ENCODE data around the gene EIF2B5. TPM values are rescaled to one million over a fixed set of nuclear protein-coding genes. Genes with fewer than 3 reads are reported as not detected.
"Not testable (repeated sequence)": the region's sequence is repeated elsewhere in the genome, so short reads cannot be mapped to it uniquely, and the experiment has no call there.

EIF2B5 gene
- total RNA-seq, 1 experiment from 2014 or later: 59.4 TPM

DNA sequence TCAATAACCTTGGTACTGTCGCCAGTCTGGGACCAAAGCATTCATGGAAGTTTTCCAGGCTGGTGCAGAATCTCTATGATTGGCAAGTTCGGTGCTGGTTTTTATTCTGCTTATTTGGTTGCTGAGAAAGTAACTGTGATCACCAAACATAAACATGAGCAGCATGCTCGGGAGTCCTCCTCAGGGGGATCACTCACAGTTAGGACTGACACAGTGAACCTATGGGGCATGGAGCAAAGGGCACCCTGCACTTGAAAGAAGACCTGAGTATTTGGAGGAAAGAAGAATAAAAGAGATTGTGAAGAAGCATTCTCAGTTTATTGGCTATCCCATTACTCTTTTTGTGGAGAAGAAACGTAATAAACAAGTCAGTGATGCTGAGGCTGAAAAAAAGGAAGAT, 19.1 kb upstream of the EIF2B5 start:
- H3K9me2 ChIP-seq (replicated peaks; ENCODE audit: insufficient read depth, low read length): no peaks in the 10 kb centered on the region
- no peak overlapping the region for H2AFZ ChIP-seq (ENCODE audit: low read length)
- H3K4me1 ChIP-seq (ENCODE audit: low read length): no peaks in the 10 kb centered on the region
- no peaks in the 10 kb centered on the region for H3K27me3 ChIP-seq (ENCODE audit: low read length)
- H4K20me1 ChIP-seq (ENCODE audit: insufficient read depth, low read depth, low read length): 0 out of 2 replicates have a peak, but pooled peaks cover 4% of the 10 kb centered on the region
- no peaks in the 10 kb centered on the region for H3K9me3 ChIP-seq (ENCODE audit: low read length)
- H3K27ac ChIP-seq (ENCODE audit: low read length): no peak overlapping the region
- H3K79me2 ChIP-seq (ENCODE audit: low read length): no peaks in the 10 kb centered on the region
- DNase-seq: no peak
- no peak overlapping the region for H3K9ac ChIP-seq (ENCODE audit: low read length)
- no peak overlapping the region for H3K4me2 ChIP-seq (ENCODE audit: low read depth, low read length, poor library complexity, severe bottlenecking)
- no peaks in the 10 kb centered on the region for H3K36me3 ChIP-seq (ENCODE audit: insufficient read depth, low read length)
- H3K4me3 ChIP-seq (ENCODE audit: low read length): no peak overlapping the region

DNA sequence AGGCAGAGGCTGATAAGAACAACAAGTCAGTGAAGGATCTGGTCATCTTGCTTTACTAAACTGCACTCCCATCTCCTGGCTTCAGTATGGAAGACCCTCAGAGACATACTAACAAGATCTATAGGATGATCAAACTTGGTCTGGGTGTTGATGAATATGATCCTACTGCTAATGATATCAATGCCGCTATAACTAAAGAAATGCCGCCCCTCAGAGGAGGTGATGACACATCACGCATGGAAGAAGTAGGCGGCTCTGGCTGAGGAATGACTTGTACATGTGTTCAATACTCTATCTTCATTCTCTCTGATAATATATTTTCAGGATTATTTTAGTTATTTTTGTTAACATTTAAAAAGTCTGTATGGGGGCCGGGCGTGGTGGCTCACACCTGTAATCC, 17.5 kb upstream of the EIF2B5 start:
- Histone ChIP-seq H3K9me2 (replicated peaks; ENCODE audit: insufficient read depth, low read length) (no peaks in the 10 kb centered on the region), H3K27ac (ENCODE audit: low read length) (no peak overlapping the region), H4K20me1 (ENCODE audit: insufficient read depth, low read depth, low read length) (0 out of 2 replicates have a peak, but pooled peaks cover 4% of the 10 kb centered on the region), H3K4me2 (ENCODE audit: low read depth, low read length, poor library complexity, severe bottlenecking) (no peak overlapping the region), H3K4me1 (ENCODE audit: low read length) (no peaks in the 10 kb centered on the region), H3K9ac (ENCODE audit: low read length) (no peak overlapping the region), H3K4me3 (ENCODE audit: low read length) (no peak overlapping the region), H3K79me2 (ENCODE audit: low read length) (no peaks in the 10 kb centered on the region), H3K9me3 (ENCODE audit: low read length) (no peaks in the 10 kb centered on the region), H3K36me3 (ENCODE audit: insufficient read depth, low read length) (no peaks in the 10 kb centered on the region), H3K27me3 (ENCODE audit: low read length) (no peaks in the 10 kb centered on the region), H2AFZ (ENCODE audit: low read length) (no peak overlapping the region)
- DNase-seq: peak; percentile 57

DNA sequence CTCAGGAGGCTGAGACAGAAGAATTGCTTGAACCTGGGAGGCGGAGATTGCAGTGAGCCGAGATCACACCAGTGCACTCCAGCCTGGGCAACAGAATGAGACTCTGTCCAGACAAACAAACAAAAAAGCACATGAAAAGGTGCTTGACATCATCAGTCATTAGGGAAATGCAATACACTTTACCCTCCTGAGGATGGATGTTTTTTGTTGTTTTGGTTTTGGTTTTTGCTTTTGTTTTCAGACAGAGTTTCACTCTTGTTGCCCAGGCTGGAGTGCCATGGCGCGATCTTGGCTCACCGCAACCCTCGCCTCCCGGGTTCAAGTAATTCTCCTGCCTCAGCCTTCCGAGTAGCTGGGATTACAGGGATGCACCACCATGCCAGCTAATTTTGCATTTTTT, 14.1 kb upstream of the EIF2B5 start:
- not testable (repeated sequence) for DNase-seq; H3K9me3 ChIP-seq (ENCODE audit: low read length); H3K4me1 ChIP-seq (ENCODE audit: low read length); H3K27ac ChIP-seq (ENCODE audit: low read length); H2AFZ ChIP-seq (ENCODE audit: low read length); H3K36me3 ChIP-seq (ENCODE audit: insufficient read depth, low read length); H3K79me2 ChIP-seq (ENCODE audit: low read length); H3K9ac ChIP-seq (ENCODE audit: low read length); H4K20me1 ChIP-seq (ENCODE audit: insufficient read depth, low read depth, low read length); H3K9me2 ChIP-seq (replicated peaks; ENCODE audit: insufficient read depth, low read length); H3K4me3 ChIP-seq (ENCODE audit: low read length); H3K27me3 ChIP-seq (ENCODE audit: low read length); H3K4me2 ChIP-seq (ENCODE audit: low read depth, low read length, poor library complexity, severe bottlenecking)

DNA sequence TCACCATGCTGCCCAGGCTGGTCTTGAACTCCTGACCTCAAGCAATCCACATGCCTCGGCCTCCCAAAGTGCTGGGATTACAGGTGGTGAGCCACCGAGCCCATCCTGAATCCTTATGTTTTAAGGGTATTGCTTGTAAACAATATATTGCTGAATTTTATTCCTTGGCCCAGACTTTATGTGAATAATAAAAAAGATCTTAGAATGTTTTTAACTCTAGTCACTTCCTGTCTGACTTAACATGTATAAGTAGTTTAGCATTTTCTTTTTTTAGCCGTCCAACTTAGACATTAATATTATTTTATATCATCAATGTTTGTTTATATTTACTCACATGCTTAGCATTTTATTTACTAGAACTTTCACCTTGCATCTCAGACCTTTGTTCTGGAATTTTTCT, 9.2 kb upstream of the EIF2B5 start:
- Histone ChIP-seq H3K9me2 (replicated peaks; ENCODE audit: insufficient read depth, low read length) (no peaks in the 10 kb centered on the region), H2AFZ (ENCODE audit: low read length) (no peak overlapping the region), H3K4me2 (ENCODE audit: low read depth, low read length, poor library complexity, severe bottlenecking) (no peak overlapping the region), H3K4me3 (ENCODE audit: low read length) (no peak overlapping the region), H3K27me3 (ENCODE audit: low read length) (no peaks in the 10 kb centered on the region), H3K9me3 (ENCODE audit: low read length) (no peaks in the 10 kb centered on the region), H3K9ac (ENCODE audit: low read length) (no peak overlapping the region), H4K20me1 (ENCODE audit: insufficient read depth, low read depth, low read length) (no peaks in the 10 kb centered on the region), H3K79me2 (ENCODE audit: low read length) (no peaks in the 10 kb centered on the region), H3K27ac (ENCODE audit: low read length) (no peak overlapping the region), H3K36me3 (ENCODE audit: insufficient read depth, low read length) (no peaks in the 10 kb centered on the region), H3K4me1 (ENCODE audit: low read length) (no peaks in the 10 kb centered on the region)
- DNase-seq: no peak

DNA sequence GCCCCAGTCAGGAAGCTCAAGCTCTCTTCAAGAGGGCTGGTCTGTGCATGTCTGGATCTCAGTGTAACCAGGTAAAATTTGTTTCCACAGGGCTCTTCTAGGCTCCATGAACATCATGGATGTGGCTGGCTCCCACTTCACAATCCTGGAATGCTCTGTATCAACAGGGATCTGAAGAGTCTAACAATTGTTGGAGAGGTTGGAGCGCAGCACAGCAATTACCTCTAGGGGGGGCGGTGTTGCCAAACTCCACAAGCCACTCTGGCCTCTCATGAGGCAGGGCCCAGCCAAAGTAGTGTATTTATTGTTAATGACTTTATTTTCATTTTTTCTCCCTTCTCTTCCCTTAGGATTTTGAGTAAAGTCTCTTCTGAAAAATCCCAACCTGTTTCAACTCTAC, 6.1 kb upstream of the EIF2B5 start:
- no peak overlapping the region for H3K9ac ChIP-seq (ENCODE audit: low read length)
- peaks cover 7% of the 10 kb centered on the region for H3K4me1 ChIP-seq (ENCODE audit: low read length)
- no peak overlapping the region for H3K4me3 ChIP-seq (ENCODE audit: low read length)
- H3K36me3 ChIP-seq (ENCODE audit: insufficient read depth, low read length): no peaks in the 10 kb centered on the region
- DNase-seq: peak; percentile 70
- H3K27ac ChIP-seq (ENCODE audit: low read length): no peak overlapping the region
- H3K79me2 ChIP-seq (ENCODE audit: low read length): peaks cover 4% of the 10 kb centered on the region; the same call in 1 of the 2 replicates
- H3K4me2 ChIP-seq (ENCODE audit: low read depth, low read length, poor library complexity, severe bottlenecking): no peak overlapping the region
- H3K9me3 ChIP-seq (ENCODE audit: low read length): no peaks in the 10 kb centered on the region
- H3K27me3 ChIP-seq (ENCODE audit: low read length): no peaks in the 10 kb centered on the region
- H2AFZ ChIP-seq (ENCODE audit: low read length): no peak overlapping the region
- no peaks in the 10 kb centered on the region for H4K20me1 ChIP-seq (ENCODE audit: insufficient read depth, low read depth, low read length)
- H3K9me2 ChIP-seq (replicated peaks; ENCODE audit: insufficient read depth, low read length): no peaks in the 10 kb centered on the region

DNA sequence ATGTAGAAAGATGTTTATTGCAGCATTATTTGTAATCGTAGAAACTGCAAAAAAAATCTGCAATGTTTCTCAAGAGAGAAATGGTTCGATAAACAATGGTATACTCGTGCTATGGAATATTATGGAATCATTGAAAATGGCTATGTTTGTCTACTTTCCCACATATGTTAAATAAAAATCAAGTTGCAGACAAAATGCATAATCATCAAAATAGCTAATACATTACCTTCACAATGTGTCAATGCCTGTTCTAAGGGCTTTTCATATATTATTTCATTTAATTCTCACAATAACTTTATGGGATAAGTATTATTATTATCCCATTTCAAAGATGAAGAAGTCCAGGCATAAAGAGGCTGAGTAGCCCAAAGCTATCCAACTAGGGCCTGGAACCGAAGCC, 2.2 kb upstream of the EIF2B5 start:
- Histone ChIP-seq H3K9me2 (replicated peaks; ENCODE audit: insufficient read depth, low read length) (no peaks in the 10 kb centered on the region), H3K79me2 (ENCODE audit: low read length) (peaks cover 43% of the 10 kb centered on the region), H3K27ac (ENCODE audit: low read length) (no peak overlapping the region), H3K9me3 (ENCODE audit: low read length) (no peaks in the 10 kb centered on the region), H3K4me2 (ENCODE audit: low read depth, low read length, poor library complexity, severe bottlenecking) (peak overlapping the region; percentile 99), H3K36me3 (ENCODE audit: insufficient read depth, low read length) (peaks cover 12% of the 10 kb centered on the region; the same call in 1 of the 2 replicates), H3K4me1 (ENCODE audit: low read length) (peaks cover 31% of the 10 kb centered on the region), H3K9ac (ENCODE audit: low read length) (no peak overlapping the region), H2AFZ (ENCODE audit: low read length) (no peak overlapping the region), H4K20me1 (ENCODE audit: insufficient read depth, low read depth, low read length) (peaks cover 4% of the 10 kb centered on the region; the same call in 1 of the 2 replicates), H3K4me3 (ENCODE audit: low read length) (no peak overlapping the region), H3K27me3 (ENCODE audit: low read length) (no peaks in the 10 kb centered on the region)
- no peak for DNase-seq

DNA sequence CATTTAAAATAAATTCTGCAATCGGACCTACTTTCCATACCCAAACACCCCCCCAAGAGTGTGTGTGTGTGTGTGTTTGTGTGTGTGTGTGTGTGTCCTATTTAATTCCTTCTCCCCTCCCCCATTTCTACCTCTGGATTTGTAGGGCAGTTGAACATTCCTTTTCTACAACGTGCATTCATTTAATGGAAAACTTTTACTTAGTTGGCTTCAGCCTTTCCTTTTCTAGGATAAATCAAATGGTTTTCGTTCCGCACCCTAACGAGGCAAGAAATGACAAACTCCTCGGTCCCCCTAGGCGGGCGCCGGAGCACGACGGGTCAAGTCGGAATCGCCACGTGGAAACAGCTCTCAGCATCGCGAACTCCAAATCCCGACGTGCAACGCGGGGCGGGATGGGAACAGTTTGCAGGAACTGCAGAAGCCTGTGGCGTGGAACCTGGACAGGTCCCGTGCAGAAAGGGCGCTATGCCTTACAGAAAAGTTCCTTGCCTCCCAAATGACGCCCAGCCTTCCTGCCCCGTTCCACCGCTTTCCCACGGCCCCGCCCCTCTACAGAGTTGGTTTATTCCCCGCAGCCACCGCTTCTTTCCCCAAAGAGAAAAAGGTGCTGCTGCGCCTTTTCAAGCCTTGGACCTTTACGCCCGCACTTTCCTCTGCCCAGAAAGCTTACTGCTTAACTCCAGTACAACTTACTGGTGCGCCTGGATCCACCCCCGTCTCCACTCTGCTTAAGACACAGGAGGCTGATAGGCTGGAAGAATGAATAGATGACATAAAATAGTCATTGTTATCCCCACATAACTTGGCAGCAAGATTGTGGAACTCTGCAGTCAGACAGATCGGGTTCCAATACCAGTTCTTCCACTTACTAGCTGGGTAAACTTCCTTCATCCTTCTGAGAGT, 1.1 kb upstream of the EIF2B5 start:
- peaks cover 14% of the 10 kb centered on the region; the same call in 1 of the 2 replicates for H3K36me3 ChIP-seq (ENCODE audit: insufficient read depth, low read length)
- peak overlapping the region; percentile 99 for H3K4me2 ChIP-seq (ENCODE audit: low read depth, low read length, poor library complexity, severe bottlenecking)
- H3K4me3 ChIP-seq (ENCODE audit: low read length): peak overlapping the region; percentile 86
- H3K79me2 ChIP-seq (ENCODE audit: low read length): peaks cover 46% of the 10 kb centered on the region
- no peaks in the 10 kb centered on the region for H3K9me2 ChIP-seq (replicated peaks; ENCODE audit: insufficient read depth, low read length)
- peaks cover 31% of the 10 kb centered on the region for H3K4me1 ChIP-seq (ENCODE audit: low read length)
- peak overlapping the region; percentile 88 for H3K9ac ChIP-seq (ENCODE audit: low read length)
- no peaks in the 10 kb centered on the region for H3K27me3 ChIP-seq (ENCODE audit: low read length)
- peaks cover 4% of the 10 kb centered on the region; the same call in 1 of the 2 replicates for H4K20me1 ChIP-seq (ENCODE audit: insufficient read depth, low read depth, low read length)
- H3K9me3 ChIP-seq (ENCODE audit: low read length): no peaks in the 10 kb centered on the region
- DNase-seq: peak; percentile 91
- H3K27ac ChIP-seq (ENCODE audit: low read length): peak overlapping the region; percentile 47
- H2AFZ ChIP-seq (ENCODE audit: low read length): peak overlapping the region; percentile 83

DNA sequence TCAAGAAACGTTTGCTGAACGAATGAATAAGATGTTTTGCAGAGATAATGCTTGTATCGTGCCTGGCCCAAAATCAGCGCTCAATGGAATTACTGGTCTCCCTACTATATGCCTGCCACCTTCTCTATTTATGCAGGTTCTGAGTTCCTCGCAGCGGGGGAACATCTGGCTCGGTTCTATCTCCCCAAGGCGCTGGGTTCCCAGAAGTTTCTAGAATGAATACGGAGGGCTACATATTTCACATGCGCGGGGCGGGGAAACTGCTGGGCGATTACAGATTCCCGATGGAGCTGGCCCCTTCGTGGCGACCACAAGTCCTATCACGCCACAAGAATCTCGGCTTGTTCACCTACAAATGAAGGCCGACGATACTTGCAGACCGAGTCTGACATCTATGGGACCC, 411 bp upstream of the EIF2B5 start:
- peaks cover 46% of the 10 kb centered on the region for H3K79me2 ChIP-seq (ENCODE audit: low read length)
- H3K27me3 ChIP-seq (ENCODE audit: low read length): no peaks in the 10 kb centered on the region
- H4K20me1 ChIP-seq (ENCODE audit: insufficient read depth, low read depth, low read length): peaks cover 4% of the 10 kb centered on the region; the same call in 1 of the 2 replicates
- H3K9me2 ChIP-seq (replicated peaks; ENCODE audit: insufficient read depth, low read length): no peaks in the 10 kb centered on the region
- H2AFZ ChIP-seq (ENCODE audit: low read length): peak overlapping the region; percentile 83
- H3K9me3 ChIP-seq (ENCODE audit: low read length): no peaks in the 10 kb centered on the region
- peaks cover 14% of the 10 kb centered on the region; the same call in 1 of the 2 replicates for H3K36me3 ChIP-seq (ENCODE audit: insufficient read depth, low read length)
- H3K9ac ChIP-seq (ENCODE audit: low read length): peak overlapping the region; percentile 88
- H3K27ac ChIP-seq (ENCODE audit: low read length): peak overlapping the region; percentile 47
- DNase-seq: peak; percentile 76
- H3K4me1 ChIP-seq (ENCODE audit: low read length): peaks cover 31% of the 10 kb centered on the region
- H3K4me3 ChIP-seq (ENCODE audit: low read length): peak overlapping the region; percentile 86
- H3K4me2 ChIP-seq (ENCODE audit: low read depth, low read length, poor library complexity, severe bottlenecking): peak overlapping the region; percentile 99

All from Karpas-422 (cell line).